OCI-LY1 (cell line): ENCODE data around the gene RUSC1.

Source experiments
- H2AFZ ChIP-seq: fragments of 200-600 bp; sonication (generic), shearing (Covaris generic); 2 replicates; pipeline ENCODE4 v1.6.0; 2014; ENCODE audit warnings: antibody characterized with exemption, mild to moderate bottlenecking, low read length
- H3F3A ChIP-seq: fragments of 200-600 bp; sonication (generic), shearing (Covaris generic); 2 replicates; pipeline ENCODE4 v1.6.0; 2014; ENCODE audit warnings: mild to moderate bottlenecking, antibody characterized with exemption, low read length, moderate library complexity; ENCODE audit not compliant: insufficient read depth
- H3K27ac ChIP-seq: fragments of 200-600 bp; sonication (generic); 2 replicates; pipeline ENCODE4 v1.5.1; 2014; ENCODE audit warnings: low read length, mixed run types, mild to moderate bottlenecking, low read depth; ENCODE audit not compliant: poor library complexity, severe bottlenecking
- H3K27me3 ChIP-seq: fragments of 200-600 bp; sonication (generic); 2 replicates; pipeline ENCODE4 v1.6.0; 2014; ENCODE audit warnings: antibody characterized with exemption, mild to moderate bottlenecking, low read length, moderate library complexity; ENCODE audit not compliant: insufficient read depth
- H3K36me3 ChIP-seq: fragments of 200-600 bp; sonication (generic); 2 replicates; pipeline ENCODE4 v1.6.1; 2014; ENCODE audit warnings: mild to moderate bottlenecking, antibody characterized with exemption, low read length, moderate library complexity, mixed read lengths; ENCODE audit not compliant: insufficient read depth
- H3K4me1 ChIP-seq: fragments of 200-600 bp; sonication (generic); 2 replicates; pipeline ENCODE4 v1.5.1; 2014; ENCODE audit warnings: mild to moderate bottlenecking, low read length, moderate library complexity; ENCODE audit not compliant: insufficient read depth, severe bottlenecking
- H3K4me2 ChIP-seq: fragments of 200-600 bp; sonication (generic), shearing (Covaris generic); 2 replicates; pipeline ENCODE4 v1.6.1; 2014; ENCODE audit warnings: low read length
- H3K4me3 ChIP-seq: fragments of 200-600 bp; sonication (generic); 2 replicates; pipeline ENCODE4 v1.5.1; 2014; ENCODE audit warnings: low read length, low read depth, mild to moderate bottlenecking, mixed read lengths; ENCODE audit not compliant: poor library complexity, severe bottlenecking
- H3K79me2 ChIP-seq: fragments of 200-600 bp; shearing (Covaris generic); 2 replicates; pipeline ENCODE4 v1.6.1; 2016; ENCODE audit warnings: mixed run types, low read length, mixed read lengths; ENCODE audit not compliant: insufficient read depth
- H3K9ac ChIP-seq: fragments of 200-600 bp; sonication (generic), shearing (Covaris generic); 2 replicates; pipeline ENCODE4 v1.6.1; 2014; ENCODE audit warnings: mild to moderate bottlenecking, low read length, mixed read lengths
- H3K9me2 ChIP-seq: fragments of 200-600 bp; sonication (generic), shearing (Covaris generic); 2 replicates; pipeline ENCODE4 v1.6.1; 2014; ENCODE audit warnings: low read depth, mild to moderate bottlenecking, low read length, mixed read lengths
- H3K9me3 ChIP-seq: fragments of 200-600 bp; shearing (Covaris generic); 2 replicates; pipeline ENCODE4 v1.6.1; 2014; ENCODE audit warnings: low read length, mixed read lengths
- H4K20me1 ChIP-seq: fragments of 200-600 bp; sonication (generic), shearing (Covaris generic); 2 replicates; pipeline ENCODE4 v1.6.0; 2016; ENCODE audit warnings: mild to moderate bottlenecking, low read length; ENCODE audit not compliant: insufficient read depth
- CTCF ChIP-seq: fragments of 200-600 bp; sonication (generic), shearing (Covaris generic); IDR thresholded peaks from 2 replicates; pipeline ENCODE4 v1.5.1; 2017; ENCODE audit warnings: mild to moderate bottlenecking, antibody characterized with exemption, low read length, moderate library complexity, mixed read lengths
- EZH2 ChIP-seq: fragments of 200-600 bp; sonication (generic), shearing (Covaris generic); IDR thresholded peaks from 2 replicates; pipeline ENCODE4 v1.8.0; 2017; ENCODE audit warnings: borderline replicate concordance, mixed run types, mild to moderate bottlenecking, antibody characterized with exemption, low read length, moderate library complexity, mixed read lengths

Gene RUSC1

GRCh38 chr1:155339515-155340097, 18.9 kb downstream of the RUSC1 start:
- H3K27me3 ChIP-seq: no peaks in the 10 kb centered on the region
- H3K36me3 ChIP-seq: peaks cover 94% of the 10 kb centered on the region
- no peaks in the 10 kb centered on the region for H3K79me2 ChIP-seq
- no peak overlapping the region for H3K9ac ChIP-seq
- no peak overlapping the region for H2AFZ ChIP-seq
- TF ChIP-seq EZH2 (no peak), CTCF (no peak)
- H3K4me2 ChIP-seq: no peak overlapping the region
- no peaks in the 10 kb centered on the region for H3K9me3 ChIP-seq
- no peaks in the 10 kb centered on the region for H3K4me1 ChIP-seq
- no peak overlapping the region for H3K4me3 ChIP-seq
- H3F3A ChIP-seq: no peaks in the 10 kb centered on the region
- no peak overlapping the region for H3K27ac ChIP-seq
- no peaks in the 10 kb centered on the region for H3K9me2 ChIP-seq
- H4K20me1 ChIP-seq: no peaks in the 10 kb centered on the region

DNA sequence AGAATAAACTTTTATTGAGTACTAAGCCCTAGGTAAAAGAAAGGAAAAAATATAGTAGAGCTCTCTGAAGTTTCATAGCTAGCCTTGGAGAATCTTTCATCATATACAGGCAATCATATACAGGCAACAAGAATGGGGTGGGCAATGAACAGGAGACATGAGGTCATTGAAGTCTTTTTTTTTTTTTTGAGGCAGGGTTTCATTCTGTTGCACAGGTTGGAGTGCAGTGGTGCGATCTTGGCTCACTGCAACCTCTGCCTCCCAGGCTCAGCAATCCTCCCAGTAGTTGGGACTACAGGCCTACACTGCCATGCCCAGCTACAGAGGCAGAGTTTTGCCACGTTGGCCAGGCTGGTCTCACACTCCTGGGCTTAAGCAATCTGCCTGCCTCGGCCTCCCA, 22.1 kb downstream of the RUSC1 start:
- H3K9me3 ChIP-seq: no peaks in the 10 kb centered on the region
- TF ChIP-seq CTCF (no peak), EZH2 (no peak)
- peaks cover 91% of the 10 kb centered on the region for H3K36me3 ChIP-seq
- no peaks in the 10 kb centered on the region for H3K4me1 ChIP-seq
- H2AFZ ChIP-seq: no peak overlapping the region
- H3F3A ChIP-seq: no peaks in the 10 kb centered on the region
- no peak overlapping the region for H3K4me3 ChIP-seq
- no peaks in the 10 kb centered on the region for H3K27me3 ChIP-seq
- no peaks in the 10 kb centered on the region for H4K20me1 ChIP-seq
- H3K9ac ChIP-seq: no peak overlapping the region
- no peak overlapping the region for H3K4me2 ChIP-seq
- H3K79me2 ChIP-seq: no peaks in the 10 kb centered on the region
- H3K27ac ChIP-seq: no peak overlapping the region
- H3K9me2 ChIP-seq: no peaks in the 10 kb centered on the region

- no peak overlapping the region for H3K4me2 ChIP-seq
- peaks cover 84% of the 10 kb centered on the region for H3K36me3 ChIP-seq
- H3K9me2 ChIP-seq: no peaks in the 10 kb centered on the region
- no peaks in the 10 kb centered on the region for H3K4me1 ChIP-seq
- no peaks in the 10 kb centered on the region for H3K27me3 ChIP-seq
- H3K4me3 ChIP-seq: no peak overlapping the region
- no peaks in the 10 kb centered on the region for H3F3A ChIP-seq
- H3K79me2 ChIP-seq: no peaks in the 10 kb centered on the region
- H2AFZ ChIP-seq: no peak overlapping the region
- no peaks in the 10 kb centered on the region for H4K20me1 ChIP-seq
- no peak overlapping the region for H3K27ac ChIP-seq
- no peak overlapping the region for H3K9ac ChIP-seq
- TF ChIP-seq EZH2 (no peak), CTCF (no peak)
- H3K9me3 ChIP-seq: no peaks in the 10 kb centered on the region
These were observed 31.9 kb downstream of the RUSC1 start for GRCh38 chr1:155352631-155353030.
